HepG2 (cell line): ENCODE results near the gene PEMT. TPM values are rescaled to one million over a fixed set of nuclear protein-coding genes. Genes with fewer than 3 reads are reported as not detected.

Experiments used
- ATAC-seq: fragments of 200-7000 bp; cut with Tn5 transposase; 3 replicates; pipeline ENCODE4 v1.9.1; 2020; ENCODE audit warnings: mild to moderate bottlenecking, moderate library complexity
- BruUV-seq: library from RNA; stranded (reverse); fragments of 400-500 nt; replicated peaks from 2 replicates; lab custom pipeline; 2021; lab: Mats Ljungman, UMichigan
- CTCF ChIA-PET: fragments of 300-600 bp; formaldehyde crosslinking; extraction: SDS; loops from one replicate; lab custom pipeline; 2021; ENCODE audit warnings: low total read pairs, inconsistent platforms, low intra/inter-chr PET ratio; lab: Yijun Ruan, JAX
- POLR2A ChIA-PET: fragments of 350-600 bp; sonication (Branson Sonifier 250); formaldehyde crosslinking; loops from one replicate; lab custom pipeline; 2020; ENCODE audit warnings: antibody characterized with exemption, inconsistent platforms; lab: Yijun Ruan, JAX
- DNase-seq: peaks from one replicate; pipeline ENCODE4 v3.0.0-alpha.2; 2015; ENCODE audit warnings: low spot score
- FAIRE-seq: peaks from 3 replicates; lab custom pipeline; 2011; peaks lifted over from hg19 to GRCh38; lab: Jason Lieb, UNC
- H2AFZ ChIP-seq: one replicate; pipeline ENCODE4 v1.6.1; 2011; ENCODE audit warnings: low read length, inconsistent platforms
- H3K27ac ChIP-seq: fragments of 300-600 bp; 3 replicates; pipeline ENCODE4 v1.8.0; 2011; ENCODE audit warnings: mixed run types, mild to moderate bottlenecking, mixed read lengths, low read length, inconsistent platforms; ENCODE audit not compliant: insufficient read depth; ENCODE audit errors: extremely low read length
- H3K27me3 ChIP-seq, 2 experiments: fragments of 200-600 bp in 1 of 2; 2 replicates in 1 of 2; 3 replicates in 1 of 2; pipeline versions ENCODE4 v1.6.0 to v1.8.0; 2011; ENCODE audit warnings: low read length in 2 of 2, mild to moderate bottlenecking in 2 of 2, moderate library complexity in 2 of 2, inconsistent platforms in 1 of 2; ENCODE audit not compliant: insufficient read depth in 2 of 2, control insufficient read depth in 1 of 2
- H3K36me3 ChIP-seq, 2 experiments: fragments of 200-600 bp in 1 of 2; replicated peaks in 1 of 2; 2 replicates in 1 of 2; 3 replicates in 1 of 2; pipeline versions ENCODE4 v1.5.1 to v1.8.0; 2011; ENCODE audit warnings: low read length in 2 of 2, inconsistent platforms in 1 of 2; ENCODE audit not compliant: insufficient read depth in 2 of 2, control insufficient read depth in 1 of 2
- H3K4me1 ChIP-seq: 2 replicates; pipeline ENCODE4 v1.5.1; 2012; ENCODE audit warnings: low read length, inconsistent platforms; ENCODE audit not compliant: insufficient read depth
- H3K4me2 ChIP-seq: 2 replicates; pipeline ENCODE4 v1.6.0; 2011; ENCODE audit warnings: low read depth, low read length, inconsistent platforms
- H3K4me3 ChIP-seq, 3 experiments: fragments of 200-600 bp in 1 of 3; sonication (generic), shearing (Covaris generic) in 1 of 3; replicated peaks in 1 of 3; 2 replicates each; pipeline ENCODE4 v1.5.1; 2011 to 2016; ENCODE audit warnings: low read length in 3 of 3, inconsistent platforms in 2 of 3, low read depth in 2 of 3, mild to moderate bottlenecking in 2 of 3, control low read depth in 1 of 3, mixed read lengths in 1 of 3; ENCODE audit not compliant: insufficient read depth in 1 of 3
- H3K79me2 ChIP-seq: one replicate; pipeline ENCODE4 v1.6.1; 2011; ENCODE audit warnings: low read length, inconsistent platforms; ENCODE audit not compliant: insufficient read depth
- H3K9ac ChIP-seq: 2 replicates; pipeline ENCODE4 v1.6.0; 2011; ENCODE audit warnings: mild to moderate bottlenecking, low read depth, low read length, inconsistent platforms; ENCODE audit not compliant: insufficient read depth
- H3K9me3 ChIP-seq: 2 replicates; pipeline ENCODE4 v1.5.1; 2012; ENCODE audit warnings: mild to moderate bottlenecking, low read length
- H4K20me1 ChIP-seq: 2 replicates; pipeline ENCODE4 v1.6.0; 2011; ENCODE audit warnings: inconsistent platforms, mild to moderate bottlenecking, low read length, moderate library complexity; ENCODE audit not compliant: insufficient read depth
- SSRP1 ChIP-seq: IDR thresholded peaks from 2 replicates; pipeline ENCODE4 v1.6.1; 2016; ENCODE audit warnings: control low read depth
- STAG1 ChIP-seq: sonication (generic); formaldehyde crosslinking; IDR thresholded peaks from 2 replicates; pipeline ENCODE4 v1.4.0; 2020; ENCODE audit warnings: missing genetic modification reagents
- ZFX ChIP-seq: sonication (generic); formaldehyde crosslinking; IDR thresholded peaks from 2 replicates; pipeline ENCODE4 v1.4.0; 2020; ENCODE audit warnings: mild to moderate bottlenecking, low read depth, missing genetic modification reagents, moderate library complexity
- ZNF274 ChIP-seq: sonication (generic); formaldehyde crosslinking; IDR thresholded peaks from 2 replicates; pipeline ENCODE4 v1.5.1; 2020; ENCODE audit warnings: mild to moderate bottlenecking, missing genetic modification reagents
- ZNF772 ChIP-seq: sonication (generic); formaldehyde crosslinking; IDR thresholded peaks from 2 replicates; pipeline ENCODE4 v1.5.0; 2020; ENCODE audit warnings: mild to moderate bottlenecking, missing genetic modification reagents
- ZNF776 ChIP-seq: sonication (generic); formaldehyde crosslinking; IDR thresholded peaks from 2 replicates; pipeline ENCODE4 v1.4.0; 2020; ENCODE audit warnings: mild to moderate bottlenecking, missing genetic modification reagents
- WGBS: methylation state at CpG from one replicate; pipeline ENCODE4 v1.1.6; 2017; ENCODE audit warnings: low lambda C conversion rate; 5-methylcytosine and 5-hydroxymethylcytosine counted together
- in situ Hi-C: cut with HindIII; loops from 2 replicates; pipeline ENCODE4 v1.10.0; 2017; ENCODE audit warnings: low pct_unique_long_range_greater_than_20kb; ENCODE audit not compliant: extremely low pct_ligation_motif_present
- intact Hi-C: fragments of 100-400 bp; cut with micrococcal nuclease; formaldehyde crosslinking; loops from one replicate; pipeline ENCODE4 v1.10.0; 2022; ENCODE audit not compliant: unreplicated experiment
- polyA plus RNA-seq, 8 experiments: library from polyadenylated mRNA; depleted of rRNA in 3 of 8; stranded (reverse) in 7 of 8; unstranded in 1 of 8; fragments of >200 nt; fragmentation: Illumina TruSeq in 4 of 8; extraction: Trizol in 4 of 8; gene quantifications; 2 replicates each; pipeline versions ENCODE4 v1.2.1 to v1.2.3, GENCODE V29; 2011 to 2016; ENCODE audit warnings: low read depth in 4 of 8, missing spikeins in 1 of 8, mixed read lengths in 1 of 8; ENCODE audit not compliant: insufficient read depth in 1 of 8
- total RNA-seq, 5 experiments: library from RNA; depleted of rRNA; stranded (reverse); fragments of >200 nt; fragmentation: Illumina TruSeq; extraction: Trizol; gene quantifications; 2 replicates each; pipeline ENCODE4 v1.2.3, GENCODE V29; 2016; ENCODE audit warnings: low read depth in 1 of 5
- TF ChIP-seq, protein P1 (sequence below): sonication (generic); formaldehyde crosslinking; IDR thresholded peaks from 2 replicates; pipeline ENCODE4 v1.4.0; 2020; ENCODE audit warnings: missing genetic modification reagents
- TF ChIP-seq, protein P2 (sequence below): sonication (generic); formaldehyde crosslinking; IDR thresholded peaks from 2 replicates; pipeline ENCODE4 v1.5.0; 2020; ENCODE audit warnings: mild to moderate bottlenecking, missing genetic modification reagents, moderate library complexity
- TF ChIP-seq, protein P3 (sequence below): sonication (generic); formaldehyde crosslinking; IDR thresholded peaks from 2 replicates; pipeline ENCODE4 v1.5.1; 2020; ENCODE audit warnings: mild to moderate bottlenecking, missing genetic modification reagents, moderate library complexity

PEMT gene
- total and polyA plus RNA-seq, 2 of the 13 experiments (the other 11 are each of a cell fraction or from before 2014, with no cell fraction given), result 31.7 to 43.6 TPM

DNA sequence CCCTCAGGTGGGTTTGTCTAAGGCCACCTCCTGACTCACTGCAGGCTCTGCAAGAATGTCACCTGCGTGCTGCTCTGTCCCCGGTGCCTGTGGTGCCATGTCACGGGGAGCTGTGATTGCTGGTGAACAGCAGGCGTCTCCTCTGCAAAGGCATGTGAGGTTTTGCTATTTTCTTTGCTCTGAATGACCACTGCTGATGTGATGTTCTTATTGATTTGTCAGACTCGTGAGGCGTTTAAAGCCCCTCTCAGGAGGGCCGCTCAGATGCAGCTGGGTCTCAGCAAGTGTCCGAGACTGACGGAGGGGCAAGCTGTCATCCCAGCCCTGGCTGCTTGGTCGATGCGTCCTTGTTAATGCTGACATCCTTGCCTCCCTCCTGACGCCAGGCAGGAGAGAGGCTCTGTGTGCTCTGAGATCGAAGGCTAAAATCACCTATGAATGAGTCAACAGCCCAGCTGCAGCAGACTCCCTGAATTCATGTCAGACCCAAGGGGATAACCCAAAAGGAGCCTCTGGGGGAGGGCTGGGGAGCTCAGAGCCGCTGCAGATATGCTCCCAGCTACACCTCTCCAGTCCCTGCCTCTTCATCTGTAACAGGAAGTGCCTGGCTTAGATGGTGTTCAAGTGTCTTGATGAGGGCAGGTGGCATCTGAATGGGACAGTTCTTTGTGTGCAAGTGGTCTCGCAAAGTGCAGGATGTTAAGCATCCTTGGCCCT, 11.8 kb upstream of the PEMT start:
- H3K4me1 ChIP-seq, result peaks cover 37% of the 10 kb centered on the region
- no peak for DNase-seq
- no peak overlapping the region for H2AFZ ChIP-seq
- H3K27me3 ChIP-seq, result 0 out of 5 replicates have a peak, but pooled peaks cover 0 to 1% of the 10 kb centered on the region in 2 experiments
- no peaks in the 10 kb centered on the region for H3K9me3 ChIP-seq
- no peak for FAIRE-seq
- in situ Hi-C loops, result no loop called here
- H3K36me3 ChIP-seq, result no peaks in the 10 kb centered on the region
- peak overlapping the region; percentile 53 for H3K4me2 ChIP-seq
- H3K79me2 ChIP-seq, result no peaks in the 10 kb centered on the region
- no peak overlapping the region for H3K27ac ChIP-seq
- H3K4me3 ChIP-seq, result no peak overlapping the region
- intact Hi-C loops, result no loop called here
- ChIA-PET CTCF (no interaction called here), POLR2A (interaction anchor here (0.5 to 1.7 kb wide), 3 partner anchors 10 to 419 kb away, joined by 3 to 4 read pairs (median 4); partner anchors contain the start of gene RASD1)
- ATAC-seq, result peak; percentile 78
- WGBS, result 27% methylated on average over 5 of the region's 15 CpGs
- no peaks in the 10 kb centered on the region for H4K20me1 ChIP-seq
- no peak overlapping the region for H3K9ac ChIP-seq
- no TSS peak for BruUV-seq
- TF ChIP-seq ZFX (no peak), STAG1 (CRISPR knock-in tag) (0 out of 2 replicates have a peak, but pooled peaks have one; percentile 4), ZNF776 (CRISPR knock-in tag) (0 out of 2 replicates have a peak, but pooled peaks have one; percentile 17), ZNF274 (0 out of 2 replicates have a peak, but pooled peaks have one; percentile 28), SSRP1 (no peak), ZNF772 (CRISPR knock-in tag) (0 out of 2 replicates have a peak, but pooled peaks have one; percentile 35)
- TF ChIP-seq, protein P1, sequence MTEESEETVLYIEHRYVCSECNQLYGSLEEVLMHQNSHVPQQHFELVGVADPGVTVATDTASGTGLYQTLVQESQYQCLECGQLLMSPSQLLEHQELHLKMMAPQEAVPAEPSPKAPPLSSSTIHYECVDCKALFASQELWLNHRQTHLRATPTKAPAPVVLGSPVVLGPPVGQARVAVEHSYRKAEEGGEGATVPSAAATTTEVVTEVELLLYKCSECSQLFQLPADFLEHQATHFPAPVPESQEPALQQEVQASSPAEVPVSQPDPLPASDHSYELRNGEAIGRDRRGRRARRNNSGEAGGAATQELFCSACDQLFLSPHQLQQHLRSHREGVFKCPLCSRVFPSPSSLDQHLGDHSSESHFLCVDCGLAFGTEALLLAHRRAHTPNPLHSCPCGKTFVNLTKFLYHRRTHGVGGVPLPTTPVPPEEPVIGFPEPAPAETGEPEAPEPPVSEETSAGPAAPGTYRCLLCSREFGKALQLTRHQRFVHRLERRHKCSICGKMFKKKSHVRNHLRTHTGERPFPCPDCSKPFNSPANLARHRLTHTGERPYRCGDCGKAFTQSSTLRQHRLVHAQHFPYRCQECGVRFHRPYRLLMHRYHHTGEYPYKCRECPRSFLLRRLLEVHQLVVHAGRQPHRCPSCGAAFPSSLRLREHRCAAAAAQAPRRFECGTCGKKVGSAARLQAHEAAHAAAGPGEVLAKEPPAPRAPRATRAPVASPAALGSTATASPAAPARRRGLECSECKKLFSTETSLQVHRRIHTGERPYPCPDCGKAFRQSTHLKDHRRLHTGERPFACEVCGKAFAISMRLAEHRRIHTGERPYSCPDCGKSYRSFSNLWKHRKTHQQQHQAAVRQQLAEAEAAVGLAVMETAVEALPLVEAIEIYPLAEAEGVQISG (CRISPR knock-in tag), result peak; percentile 16; the same call in 1 of the 2 replicates
- TF ChIP-seq, protein P2, sequence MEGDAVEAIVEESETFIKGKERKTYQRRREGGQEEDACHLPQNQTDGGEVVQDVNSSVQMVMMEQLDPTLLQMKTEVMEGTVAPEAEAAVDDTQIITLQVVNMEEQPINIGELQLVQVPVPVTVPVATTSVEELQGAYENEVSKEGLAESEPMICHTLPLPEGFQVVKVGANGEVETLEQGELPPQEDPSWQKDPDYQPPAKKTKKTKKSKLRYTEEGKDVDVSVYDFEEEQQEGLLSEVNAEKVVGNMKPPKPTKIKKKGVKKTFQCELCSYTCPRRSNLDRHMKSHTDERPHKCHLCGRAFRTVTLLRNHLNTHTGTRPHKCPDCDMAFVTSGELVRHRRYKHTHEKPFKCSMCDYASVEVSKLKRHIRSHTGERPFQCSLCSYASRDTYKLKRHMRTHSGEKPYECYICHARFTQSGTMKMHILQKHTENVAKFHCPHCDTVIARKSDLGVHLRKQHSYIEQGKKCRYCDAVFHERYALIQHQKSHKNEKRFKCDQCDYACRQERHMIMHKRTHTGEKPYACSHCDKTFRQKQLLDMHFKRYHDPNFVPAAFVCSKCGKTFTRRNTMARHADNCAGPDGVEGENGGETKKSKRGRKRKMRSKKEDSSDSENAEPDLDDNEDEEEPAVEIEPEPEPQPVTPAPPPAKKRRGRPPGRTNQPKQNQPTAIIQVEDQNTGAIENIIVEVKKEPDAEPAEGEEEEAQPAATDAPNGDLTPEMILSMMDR, result 0 out of 2 replicates have a peak, but pooled peaks have one; percentile 19
- TF ChIP-seq, protein P3, sequence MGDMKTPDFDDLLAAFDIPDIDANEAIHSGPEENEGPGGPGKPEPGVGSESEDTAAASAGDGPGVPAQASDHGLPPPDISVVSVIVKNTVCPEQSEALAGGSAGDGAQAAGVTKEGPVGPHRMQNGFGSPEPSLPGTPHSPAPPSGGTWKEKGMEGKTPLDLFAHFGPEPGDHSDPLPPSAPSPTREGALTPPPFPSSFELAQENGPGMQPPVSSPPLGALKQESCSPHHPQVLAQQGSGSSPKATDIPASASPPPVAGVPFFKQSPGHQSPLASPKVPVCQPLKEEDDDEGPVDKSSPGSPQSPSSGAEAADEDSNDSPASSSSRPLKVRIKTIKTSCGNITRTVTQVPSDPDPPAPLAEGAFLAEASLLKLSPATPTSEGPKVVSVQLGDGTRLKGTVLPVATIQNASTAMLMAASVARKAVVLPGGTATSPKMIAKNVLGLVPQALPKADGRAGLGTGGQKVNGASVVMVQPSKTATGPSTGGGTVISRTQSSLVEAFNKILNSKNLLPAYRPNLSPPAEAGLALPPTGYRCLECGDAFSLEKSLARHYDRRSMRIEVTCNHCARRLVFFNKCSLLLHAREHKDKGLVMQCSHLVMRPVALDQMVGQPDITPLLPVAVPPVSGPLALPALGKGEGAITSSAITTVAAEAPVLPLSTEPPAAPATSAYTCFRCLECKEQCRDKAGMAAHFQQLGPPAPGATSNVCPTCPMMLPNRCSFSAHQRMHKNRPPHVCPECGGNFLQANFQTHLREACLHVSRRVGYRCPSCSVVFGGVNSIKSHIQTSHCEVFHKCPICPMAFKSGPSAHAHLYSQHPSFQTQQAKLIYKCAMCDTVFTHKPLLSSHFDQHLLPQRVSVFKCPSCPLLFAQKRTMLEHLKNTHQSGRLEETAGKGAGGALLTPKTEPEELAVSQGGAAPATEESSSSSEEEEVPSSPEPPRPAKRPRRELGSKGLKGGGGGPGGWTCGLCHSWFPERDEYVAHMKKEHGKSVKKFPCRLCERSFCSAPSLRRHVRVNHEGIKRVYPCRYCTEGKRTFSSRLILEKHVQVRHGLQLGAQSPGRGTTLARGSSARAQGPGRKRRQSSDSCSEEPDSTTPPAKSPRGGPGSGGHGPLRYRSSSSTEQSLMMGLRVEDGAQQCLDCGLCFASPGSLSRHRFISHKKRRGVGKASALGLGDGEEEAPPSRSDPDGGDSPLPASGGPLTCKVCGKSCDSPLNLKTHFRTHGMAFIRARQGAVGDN, result peak; percentile 43
